K562 (cell line): ENCODE measurements around the gene ROBO1. TPM values are rescaled to one million over a fixed set of nuclear protein-coding genes. Genes with fewer than 3 reads are reported as not detected.

ENCODE experiments used
- ATAC-seq: fragments of 200-7000 bp; cut with Tn5 transposase; 3 replicates; pipeline ENCODE4 v1.9.1; 2020; ENCODE audit warnings: moderate library complexity
- BruUV-seq: library from RNA; stranded (reverse); fragments of 400-500 nt; replicated peaks from 2 replicates; lab custom pipeline; 2021; lab: Mats Ljungman, UMichigan
- CTCF ChIA-PET: fragments of 300-600 bp; formaldehyde crosslinking; extraction: SDS; loops from one replicate; lab custom pipeline; 2021; ENCODE audit warnings: low intra/inter-chr PET ratio; lab: Yijun Ruan, JAX
- POLR2A ChIA-PET: fragments of 300-600, 350-650 bp; sonication (Branson Sonifier 250); formaldehyde crosslinking; extraction: SDS; loops from one replicate; lab custom pipeline; 2021; ENCODE audit warnings: antibody characterized with exemption, inconsistent platforms; lab: Yijun Ruan, JAX
- DNase-seq, 4 experiments: peaks; one replicate each; pipeline versions ENCODE4 v3.0.0 to v3.0.0-alpha.2; 2011 to 2018; ENCODE audit warnings: low spot score in 3 of 4, mixed read lengths in 3 of 4; ENCODE audit errors: extremely low read depth in 1 of 4
- FAIRE-seq: peaks from 2 replicates; lab custom pipeline; 2011; peaks lifted over from hg19 to GRCh38; lab: Jason Lieb, UNC
- H2AFZ ChIP-seq: 2 replicates; pipeline ENCODE4 v1.6.0; 2011; ENCODE audit warnings: low read depth, low read length, control low read depth, inconsistent platforms
- H3K27ac ChIP-seq: fragments of 200-600 bp; 3 replicates; pipeline ENCODE4 v1.8.0; 2011; ENCODE audit warnings: low read depth, mild to moderate bottlenecking, control low read depth, inconsistent platforms, low read length, moderate library complexity, mixed read lengths; ENCODE audit errors: extremely low read depth
- H3K27me3 ChIP-seq, 2 experiments: fragments of 300-600 bp in 1 of 2; 2 replicates in 1 of 2; 3 replicates in 1 of 2; pipeline versions ENCODE4 v1.6.0 to v1.8.0; 2011; ENCODE audit warnings: inconsistent platforms in 2 of 2, low read length in 2 of 2, mild to moderate bottlenecking in 1 of 2, mixed read lengths in 1 of 2, moderate library complexity in 1 of 2; ENCODE audit not compliant: control insufficient read depth in 2 of 2, insufficient read depth in 2 of 2
- H3K36me3 ChIP-seq: fragments of 300-600 bp; 3 replicates; pipeline ENCODE4 v1.8.0; 2011; ENCODE audit warnings: mild to moderate bottlenecking, low read length, inconsistent platforms; ENCODE audit not compliant: control insufficient read depth, insufficient read depth
- H3K4me1 ChIP-seq, 2 experiments: fragments of 200-600 bp in 1 of 2; replicated peaks in 1 of 2; 2 replicates in 1 of 2; 3 replicates in 1 of 2; pipeline versions ENCODE4 v1.5.1 to v1.8.0; 2011; ENCODE audit warnings: inconsistent platforms in 2 of 2, low read length in 2 of 2, mild to moderate bottlenecking in 1 of 2, mixed read lengths in 1 of 2, moderate library complexity in 1 of 2; ENCODE audit not compliant: control insufficient read depth in 2 of 2, insufficient read depth in 2 of 2
- H3K4me2 ChIP-seq: 2 replicates; pipeline ENCODE4 v1.6.1; 2011; ENCODE audit warnings: low read length, control low read depth, inconsistent platforms, mixed read lengths; ENCODE audit not compliant: insufficient read depth
- H3K4me3 ChIP-seq: fragments of 200-600 bp; sonication (generic), shearing (Covaris generic); 2 replicates; pipeline ENCODE4 v1.5.1; 2016; ENCODE audit warnings: control low read depth, inconsistent platforms
- H3K79me2 ChIP-seq: fragments of 200-600 bp; 3 replicates; pipeline ENCODE4 v1.8.0; 2011; ENCODE audit warnings: low read length, inconsistent platforms; ENCODE audit not compliant: control insufficient read depth, insufficient read depth
- H3K9ac ChIP-seq, 2 experiments: 2 replicates each; pipeline versions ENCODE4 v1.6.0 to v1.6.1; 2011; ENCODE audit warnings: low read depth in 2 of 2, low read length in 2 of 2, control low read depth in 1 of 2, inconsistent platforms in 1 of 2, mild to moderate bottlenecking in 1 of 2, mixed read lengths in 1 of 2; ENCODE audit not compliant: insufficient read depth in 1 of 2
- H3K9me1 ChIP-seq: one replicate; pipeline ENCODE4 v1.6.0; 2011; ENCODE audit warnings: inconsistent platforms, mild to moderate bottlenecking, low read length, moderate library complexity; ENCODE audit not compliant: control insufficient read depth, insufficient read depth
- H3K9me3 ChIP-seq: replicated peaks from 2 replicates; pipeline ENCODE4 v1.5.1; 2011; ENCODE audit warnings: low read depth, low read length, inconsistent platforms; ENCODE audit not compliant: control insufficient read depth, insufficient read depth
- H4K20me1 ChIP-seq: replicated peaks from 2 replicates; pipeline ENCODE4 v1.6.1; 2011; ENCODE audit warnings: low read length, inconsistent platforms, mixed read lengths; ENCODE audit not compliant: control insufficient read depth, insufficient read depth
- C11orf30 ChIP-seq: fragments of 450-650 bp; IDR thresholded peaks from 2 replicates; pipeline ENCODE4 v1.6.1; 2016; ENCODE audit warnings: low read depth, mild to moderate bottlenecking
- MAFG ChIP-seq: fragments of 450-650 bp; conservative IDR thresholded peaks from 2 replicates; pipeline ENCODE4 v1.6.1; 2016; ENCODE audit warnings: missing genetic modification characterization, missing compliant biosample characterization
- SIRT6 ChIP-seq: IDR thresholded peaks from one replicate; pipeline ENCODE4 v1.6.1; 2012; ENCODE audit warnings: low read depth, mild to moderate bottlenecking, control low read depth, inconsistent platforms, low read length, moderate library complexity
- ZNF586 ChIP-seq: fragments of 450-650 bp; formaldehyde crosslinking; conservative IDR thresholded peaks from 2 replicates; pipeline ENCODE4 v1.4.0; 2020; ENCODE audit warnings: mild to moderate bottlenecking, moderate library complexity
- WGBS: fragments of 100-300 bp; shearing (Covaris generic); methylation state at CpG from one replicate; pipeline ENCODE4 v1.1.6; 2016; ENCODE audit warnings: low coverage, mixed read lengths; ENCODE audit not compliant: insufficient coverage; ENCODE audit errors: missing lambda C conversion rate; 5-methylcytosine and 5-hydroxymethylcytosine counted together
- in situ Hi-C: fragments of 300-500 bp; cut with MboI; formaldehyde crosslinking; loops from 4 replicates; pipeline ENCODE4 v1.15.0; 2018; ENCODE audit warnings: inconsistent platforms, mixed read lengths
- intact Hi-C: fragments of 100-400 bp; cut with micrococcal nuclease; formaldehyde crosslinking; loops from 2 replicates; pipeline ENCODE4 v1.14.2; 2022
- polyA plus RNA-seq, 8 experiments: library from polyadenylated mRNA; depleted of rRNA in 4 of 8; stranded (reverse) in 5 of 8; unstranded in 3 of 8; fragments of >200 nt; fragmentation: Nextera tagmentation in 2 of 8; fragmentation: Illumina TruSeq in 1 of 8; extraction: Ambion mirVana in 2 of 8; extraction: Trizol in 1 of 8; gene quantifications; 2 replicates each; pipeline versions ENCODE4 v1.2.1 to v1.2.3, GENCODE V29; 2011 to 2014; ENCODE audit warnings: inconsistent platforms in 1 of 8, missing spikeins in 1 of 8
- total RNA-seq, 7 experiments: library from RNA; depleted of rRNA in 6 of 7; stranded (reverse); fragments of >200 nt in 6 of 7; fragmentation: Illumina TruSeq in 2 of 7; extraction: Trizol in 2 of 7; gene quantifications; 2 replicates each; pipeline versions ENCODE4 v1.2.1 to v1.2.3, GENCODE V29; 2011 to 2021; ENCODE audit warnings: low replicate concordance in 1 of 7

ROBO1 gene
- total and polyA plus RNA-seq, 9 of the 15 experiments (the other 6 are each of a cell fraction or from before 2014, with no cell fraction given) = 0.01 to 0.53 (median 0.17) TPM; not detected in 5

DNA sequence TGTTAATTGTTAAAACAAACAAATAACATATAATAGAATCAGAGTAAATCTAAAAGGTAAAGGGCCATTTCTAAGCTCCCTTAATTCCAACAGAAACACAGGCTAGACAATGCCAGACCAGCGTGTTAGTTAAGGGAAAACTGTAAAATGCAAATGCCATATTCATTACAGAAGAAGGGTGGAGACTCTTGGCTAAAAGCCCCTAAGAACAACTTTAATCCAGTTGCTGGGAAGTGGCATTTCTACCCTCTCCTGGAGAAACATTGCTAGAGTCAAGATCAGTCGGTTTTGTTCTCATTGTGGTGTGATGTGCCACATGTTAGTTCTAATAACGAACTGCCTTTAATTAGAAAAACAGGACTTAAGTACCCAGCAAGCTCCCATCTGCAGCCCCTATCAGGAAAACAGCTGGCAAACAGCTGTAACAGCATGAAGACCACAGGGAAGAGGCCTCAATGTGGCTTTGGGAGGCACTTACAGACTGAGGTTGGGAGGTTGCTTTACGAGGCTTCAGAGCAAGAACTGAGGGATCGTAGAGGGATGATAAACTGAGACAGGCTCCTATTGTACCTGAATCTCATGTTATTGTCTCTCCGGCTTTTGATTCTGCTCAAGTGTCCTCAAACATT, 1134.8 kb downstream of the ROBO1 start:
- WGBS = 4% methylated on average over 5 of the region's 6 CpGs
- ChIA-PET CTCF (no interaction called here), POLR2A (no interaction called here)
- TF ChIP-seq SIRT6 = no peak
- intact Hi-C loops (no loop called here), in situ Hi-C loops (no loop called here)
- Histone ChIP-seq H3K4me3 (no peak overlapping the region), H3K9me3 (no peaks in the 10 kb centered on the region), H2AFZ (no peak overlapping the region), H3K4me2 (no peak overlapping the region), H3K4me1 (no peaks in the 10 kb centered on the region), H3K79me2 (no peaks in the 10 kb centered on the region), H3K27ac (no peak overlapping the region), H3K27me3 (no peaks in the 10 kb centered on the region), H3K9ac (no peak overlapping the region), H3K36me3 (no peaks in the 10 kb centered on the region), H4K20me1 (no peaks in the 10 kb centered on the region), H3K9me1 (no peaks in the 10 kb centered on the region)
- FAIRE-seq (no peak), DNase-seq (no peak), ATAC-seq (no peak)
- no TSS peak for BruUV-seq

DNA sequence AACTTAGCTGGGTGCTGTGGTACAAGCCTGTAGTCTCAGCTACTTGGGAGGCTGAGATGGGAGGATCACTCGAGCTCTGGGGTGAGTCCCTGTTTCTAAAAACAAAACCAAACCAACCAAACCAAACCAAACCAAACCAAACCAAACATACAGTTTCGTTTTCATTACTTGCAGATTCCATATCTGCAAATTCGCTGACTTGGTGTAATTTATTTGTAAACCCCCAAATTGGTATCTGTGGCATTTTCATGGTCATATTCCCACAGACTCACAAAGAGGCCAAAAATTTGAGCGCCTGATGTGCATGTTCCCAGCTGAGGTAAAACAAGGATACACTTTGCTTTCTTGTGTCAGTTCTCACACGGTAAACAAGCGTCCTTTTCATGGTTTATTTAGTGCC, 1138.3 kb downstream of the ROBO1 start:
- Histone ChIP-seq H3K27me3 (no peaks in the 10 kb centered on the region), H3K4me3 (no peak overlapping the region), H3K4me2 (no peak overlapping the region), H3K4me1 (no peaks in the 10 kb centered on the region), H3K36me3 (no peaks in the 10 kb centered on the region), H4K20me1 (no peaks in the 10 kb centered on the region), H3K9me1 (no peaks in the 10 kb centered on the region), H3K27ac (no peak overlapping the region), H3K9me3 (no peaks in the 10 kb centered on the region), H3K9ac (no peak overlapping the region), H3K79me2 (no peaks in the 10 kb centered on the region), H2AFZ (no peak overlapping the region)
- no peak for ATAC-seq
- TF ChIP-seq MAFG = peak; percentile 29; the same call in 1 of the 2 replicates
- TF ChIP-seq C11orf30 = 0 out of 2 replicates have a peak, but pooled peaks have one; percentile 14
- no peak for TF ChIP-seq ZNF586 (CRISPR knock-in tag)
- ChIA-PET CTCF (no interaction called here), POLR2A (no interaction called here)
- no TSS peak for BruUV-seq
- in situ Hi-C loops = no loop called here
- no peak for DNase-seq
- intact Hi-C loops = no loop called here
- WGBS = 0% methylated on average over 6 of the region's 6 CpGs
- FAIRE-seq = no peak
